ENCODE results near the gene APOLD1.

The APOLD1 gene

GRCh38 chr12:12779007-12779406, 6.5 kb upstream of the APOLD1 start:
- WGBS (ENCODE audit: extremely low coverage, insufficient coverage, low lambda C conversion rate): no CpG with 5 or more reads among the region's 2 CpGs

GRCh38 chr12:12779529-12779928, 5.9 kb upstream of the APOLD1 start:
- no peaks in the 10 kb centered on the region for H3K4me1 ChIP-seq (ENCODE audit: control insufficient read depth, low read depth, low read length)
- H3K36me3 ChIP-seq (ENCODE audit: control insufficient read depth, insufficient read depth, low read length): no peaks in the 10 kb centered on the region
- no peak overlapping the region for H3K4ac ChIP-seq (ENCODE audit: low read depth, low read length)
- no peak overlapping the region for H3K27ac ChIP-seq (ENCODE audit: low read depth, low read length)
- H3K27me3 ChIP-seq (ENCODE audit: insufficient read depth, low read length, poor library complexity): no peaks in the 10 kb centered on the region
- DNase-seq: no peak
- H2BK120ac ChIP-seq (ENCODE audit: low read depth, low read length): no peak overlapping the region
- H3K4me2 ChIP-seq (ENCODE audit: low read length): no peak overlapping the region
- H2AK5ac ChIP-seq (ENCODE audit: low read length): no peak overlapping the region
- WGBS (ENCODE audit: extremely low coverage, insufficient coverage, low lambda C conversion rate): no CpG with 5 or more reads among the region's 3 CpGs
- H4K8ac ChIP-seq (ENCODE audit: low read depth, low read length): no peak overlapping the region
- no peak overlapping the region for H2BK5ac ChIP-seq (ENCODE audit: low read length)
- H3K23ac ChIP-seq (ENCODE audit: low read length): no peak overlapping the region
- H3K79me2 ChIP-seq (ENCODE audit: control insufficient read depth, insufficient read depth, low read length): no peaks in the 10 kb centered on the region
- H4K5ac ChIP-seq (ENCODE audit: low read length): no peak overlapping the region
- no peak overlapping the region for H3K9ac ChIP-seq (ENCODE audit: low read length)
- H3K79me1 ChIP-seq (ENCODE audit: low read length): no peaks in the 10 kb centered on the region
- no peak overlapping the region for H3K18ac ChIP-seq (ENCODE audit: low read length)
- no peak overlapping the region for H2BK15ac ChIP-seq (replicated peaks; ENCODE audit: low read depth)
- H3K4me3 ChIP-seq (ENCODE audit: low read length): no peak overlapping the region
- H3K56ac ChIP-seq (ENCODE audit: low read length): no peak overlapping the region

More at GRCh38 chr12:12779007-12779406, 6.5 kb upstream of the APOLD1 start:
- Histone ChIP-seq H2AK5ac (ENCODE audit: low read length) (no peak overlapping the region), H3K79me1 (ENCODE audit: low read length) (no peaks in the 10 kb centered on the region), H3K4me1 (ENCODE audit: control insufficient read depth, low read depth, low read length) (no peaks in the 10 kb centered on the region), H3K9ac (ENCODE audit: low read length) (no peak overlapping the region), H2BK5ac (ENCODE audit: low read length) (no peak overlapping the region), H4K8ac (ENCODE audit: low read depth, low read length) (no peak overlapping the region), H3K79me2 (ENCODE audit: control insufficient read depth, insufficient read depth, low read length) (no peaks in the 10 kb centered on the region), H3K27me3 (ENCODE audit: insufficient read depth, low read length, poor library complexity) (no peaks in the 10 kb centered on the region), H3K27ac (ENCODE audit: low read depth, low read length) (no peak overlapping the region), H3K56ac (ENCODE audit: low read length) (no peak overlapping the region), H3K4me3 (ENCODE audit: low read length) (no peak overlapping the region), H2BK15ac (replicated peaks; ENCODE audit: low read depth) (no peak overlapping the region), H3K4ac (ENCODE audit: low read depth, low read length) (no peak overlapping the region), H2BK120ac (ENCODE audit: low read depth, low read length) (no peak overlapping the region), H3K36me3 (ENCODE audit: control insufficient read depth, insufficient read depth, low read length) (no peaks in the 10 kb centered on the region), H4K5ac (ENCODE audit: low read length) (no peak overlapping the region), H3K18ac (ENCODE audit: low read length) (no peak overlapping the region), H3K23ac (ENCODE audit: low read length) (no peak overlapping the region), H3K4me2 (ENCODE audit: low read length) (no peak overlapping the region)
- no peak for DNase-seq

- H3K4me3 ChIP-seq (ENCODE audit: low read length): no peak overlapping the region
- no peaks in the 10 kb centered on the region for H3K79me2 ChIP-seq (ENCODE audit: control insufficient read depth, insufficient read depth, low read length)
- no peaks in the 10 kb centered on the region for H3K36me3 ChIP-seq (ENCODE audit: control insufficient read depth, insufficient read depth, low read length)
- no peak overlapping the region for H2AK5ac ChIP-seq (ENCODE audit: low read length)
- no peak overlapping the region for H2BK5ac ChIP-seq (ENCODE audit: low read length)
- no peak overlapping the region for H4K8ac ChIP-seq (ENCODE audit: low read depth, low read length)
- no peak overlapping the region for H3K4me2 ChIP-seq (ENCODE audit: low read length)
- no peak for DNase-seq
- WGBS (ENCODE audit: extremely low coverage, insufficient coverage, low lambda C conversion rate): no CpG with 5 or more reads among the region's 2 CpGs
- H3K27ac ChIP-seq (ENCODE audit: low read depth, low read length): no peak overlapping the region
- no peak overlapping the region for H3K56ac ChIP-seq (ENCODE audit: low read length)
- no peak overlapping the region for H2BK120ac ChIP-seq (ENCODE audit: low read depth, low read length)
- H3K4me1 ChIP-seq (ENCODE audit: control insufficient read depth, low read depth, low read length): peaks cover 7% of the 10 kb centered on the region
- no peaks in the 10 kb centered on the region for H3K79me1 ChIP-seq (ENCODE audit: low read length)
- no peak overlapping the region for H3K4ac ChIP-seq (ENCODE audit: low read depth, low read length)
- H3K27me3 ChIP-seq (ENCODE audit: insufficient read depth, low read length, poor library complexity): no peaks in the 10 kb centered on the region
- H3K18ac ChIP-seq (ENCODE audit: low read length): no peak overlapping the region
- H3K9ac ChIP-seq (ENCODE audit: low read length): no peak overlapping the region
- H4K5ac ChIP-seq (ENCODE audit: low read length): no peak overlapping the region
- H3K23ac ChIP-seq (ENCODE audit: low read length): no peak overlapping the region
- H2BK15ac ChIP-seq (replicated peaks; ENCODE audit: low read depth): peak overlapping the region; percentile 66
These were observed 1.3 kb upstream of the APOLD1 start for GRCh38 chr12:12784116-12784515.

- Histone ChIP-seq H3K9ac (ENCODE audit: low read length) (no peak overlapping the region), H3K4me3 (ENCODE audit: low read length) (no peak overlapping the region), H3K79me1 (ENCODE audit: low read length) (no peaks in the 10 kb centered on the region), H2AK5ac (ENCODE audit: low read length) (no peak overlapping the region), H2BK120ac (ENCODE audit: low read depth, low read length) (no peak overlapping the region), H3K79me2 (ENCODE audit: control insufficient read depth, insufficient read depth, low read length) (no peaks in the 10 kb centered on the region), H3K23ac (ENCODE audit: low read length) (no peak overlapping the region), H3K27me3 (ENCODE audit: insufficient read depth, low read length, poor library complexity) (no peaks in the 10 kb centered on the region), H3K27ac (ENCODE audit: low read depth, low read length) (no peak overlapping the region), H3K4me1 (ENCODE audit: control insufficient read depth, low read depth, low read length) (peaks cover 7% of the 10 kb centered on the region), H3K36me3 (ENCODE audit: control insufficient read depth, insufficient read depth, low read length) (no peaks in the 10 kb centered on the region), H2BK5ac (ENCODE audit: low read length) (no peak overlapping the region), H3K4me2 (ENCODE audit: low read length) (peak overlapping the region; percentile 8), H4K5ac (ENCODE audit: low read length) (no peak overlapping the region), H3K18ac (ENCODE audit: low read length) (no peak overlapping the region), H4K8ac (ENCODE audit: low read depth, low read length) (no peak overlapping the region), H3K56ac (ENCODE audit: low read length) (peak overlapping the region; percentile 95), H2BK15ac (replicated peaks; ENCODE audit: low read depth) (no peak overlapping the region), H3K4ac (ENCODE audit: low read depth, low read length) (no peak overlapping the region)
- DNase-seq: no peak
- WGBS (ENCODE audit: extremely low coverage, insufficient coverage, low lambda C conversion rate): no CpG with 5 or more reads among the region's 4 CpGs
These were observed 869 bp downstream of the APOLD1 start for GRCh38 chr12:12786351-12786705.

- no peaks in the 10 kb centered on the region for H3K36me3 ChIP-seq (ENCODE audit: control insufficient read depth, insufficient read depth, low read length)
- no CpG with 5 or more reads among the region's 80 CpGs for WGBS (ENCODE audit: extremely low coverage, insufficient coverage, low lambda C conversion rate)
- DNase-seq: peak; percentile 80
- no peaks in the 10 kb centered on the region for H3K79me1 ChIP-seq (ENCODE audit: low read length)
- no peak overlapping the region for H2AK5ac ChIP-seq (ENCODE audit: low read length)
- H2BK5ac ChIP-seq (ENCODE audit: low read length): no peak overlapping the region
- H3K4me2 ChIP-seq (ENCODE audit: low read length): peak overlapping the region; percentile 66
- peak overlapping the region; percentile 25 for H3K4ac ChIP-seq (ENCODE audit: low read depth, low read length)
- H3K56ac ChIP-seq (ENCODE audit: low read length): peak overlapping the region; percentile 95
- H3K23ac ChIP-seq (ENCODE audit: low read length): no peak overlapping the region
- peak overlapping the region; percentile 71 for H3K9ac ChIP-seq (ENCODE audit: low read length)
- peak overlapping the region; percentile 54 for H3K18ac ChIP-seq (ENCODE audit: low read length)
- H4K8ac ChIP-seq (ENCODE audit: low read depth, low read length): no peak overlapping the region
- no peaks in the 10 kb centered on the region for H3K79me2 ChIP-seq (ENCODE audit: control insufficient read depth, insufficient read depth, low read length)
- no peak overlapping the region for H3K27ac ChIP-seq (ENCODE audit: low read depth, low read length)
- H3K27me3 ChIP-seq (ENCODE audit: insufficient read depth, low read length, poor library complexity): no peaks in the 10 kb centered on the region
- no peak overlapping the region for H2BK120ac ChIP-seq (ENCODE audit: low read depth, low read length)
- no peak overlapping the region for H4K5ac ChIP-seq (ENCODE audit: low read length)
- peaks cover 7% of the 10 kb centered on the region for H3K4me1 ChIP-seq (ENCODE audit: control insufficient read depth, low read depth, low read length)
- no peak overlapping the region for H3K4me3 ChIP-seq (ENCODE audit: low read length)
- no peak overlapping the region for H2BK15ac ChIP-seq (replicated peaks; ENCODE audit: low read depth)
These were observed 1.5 kb downstream of the APOLD1 start for GRCh38 chr12:12786706-12787601.

All from mesendoderm (in vitro differentiated cells).